HepG2 (cell line): ENCODE data around the gene LYPD6B.

Experiments used
- CTCF ChIP-seq: sonication (generic); formaldehyde crosslinking; IDR thresholded peaks from 2 replicates; pipeline ENCODE4 v1.5.0; 2020; ENCODE audit warnings: mild to moderate bottlenecking, missing genetic modification reagents, moderate library complexity
- ETV5 ChIP-seq: IDR thresholded peaks from 2 replicates; pipeline ENCODE4 v1.6.1; 2018; ENCODE audit warnings: missing biosample characterization, missing genetic modification reagents, inconsistent platforms, borderline replicate concordance
- JUNB ChIP-seq: sonication (generic); formaldehyde crosslinking; IDR thresholded peaks from 2 replicates; pipeline ENCODE4 v1.8.0; 2022; ENCODE audit warnings: missing genetic modification reagents, mild to moderate bottlenecking, borderline replicate concordance
- MYC ChIP-seq: sonication (generic); formaldehyde crosslinking; IDR thresholded peaks from 2 replicates; pipeline ENCODE4 v1.9.0; 2021; ENCODE audit warnings: missing genetic modification reagents, borderline replicate concordance
- SKIL ChIP-seq: sonication (generic); formaldehyde crosslinking; IDR thresholded peaks from 2 replicates; pipeline ENCODE4 v1.8.0; 2022; ENCODE audit warnings: missing genetic modification reagents, mild to moderate bottlenecking, moderate library complexity, borderline replicate concordance
- YY1 ChIP-seq: IDR thresholded peaks from 2 replicates; pipeline ENCODE4 v1.6.1; 2011; ENCODE audit warnings: low read length, low read depth, moderate library complexity, mild to moderate bottlenecking; ENCODE audit not compliant: insufficient read depth, insufficient replicate concordance
- ZBTB1 ChIP-seq: sonication (generic); formaldehyde crosslinking; IDR thresholded peaks from 2 replicates; pipeline ENCODE4 v1.4.0; 2020; ENCODE audit warnings: missing genetic modification reagents, borderline replicate concordance
- ZNF367 ChIP-seq: sonication (generic); formaldehyde crosslinking; IDR thresholded peaks from 2 replicates; pipeline ENCODE4 v1.4.0; 2020; ENCODE audit warnings: missing genetic modification reagents, borderline replicate concordance
- TF ChIP-seq, protein P1 (sequence below): IDR thresholded peaks from 2 replicates; pipeline ENCODE4 v1.6.1; 2016; ENCODE audit warnings: low read depth, borderline replicate concordance
- TF ChIP-seq, protein P2 (sequence below), 2 experiments: sonication (generic) in 1 of 2; formaldehyde crosslinking in 1 of 2; IDR thresholded peaks; 2 replicates each; pipeline versions ENCODE4 v1.4.0 to v1.6.1; 2018 to 2020; ENCODE audit warnings: missing genetic modification reagents in 2 of 2, borderline replicate concordance in 1 of 2, low read depth in 1 of 2, mild to moderate bottlenecking in 1 of 2, missing biosample characterization in 1 of 2

DNA sequence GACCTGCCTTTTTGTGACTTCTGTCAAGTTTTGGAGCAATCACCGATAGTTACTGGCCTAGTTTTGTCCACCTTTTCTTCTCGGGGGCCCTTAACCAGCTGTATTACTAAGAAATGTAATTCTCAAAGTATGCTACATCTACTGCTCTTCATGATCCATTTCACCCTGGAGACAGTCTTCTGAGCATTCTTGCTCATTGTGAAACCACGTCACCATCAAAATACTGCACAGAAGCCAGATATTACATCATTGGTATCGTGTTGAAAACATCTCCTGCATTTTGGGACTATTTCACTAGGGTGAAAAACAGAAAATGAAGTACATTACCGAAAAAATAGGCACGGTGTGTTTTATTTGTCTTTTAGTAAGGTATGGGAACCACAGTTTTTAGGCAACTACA is 11.7 kb downstream of the LYPD6B start:
- no peak for TF ChIP-seq ZBTB1
- TF ChIP-seq, protein P1, sequence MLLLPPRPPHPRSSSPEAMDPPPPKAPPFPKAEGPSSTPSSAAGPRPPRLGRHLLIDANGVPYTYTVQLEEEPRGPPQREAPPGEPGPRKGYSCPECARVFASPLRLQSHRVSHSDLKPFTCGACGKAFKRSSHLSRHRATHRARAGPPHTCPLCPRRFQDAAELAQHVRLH (CRISPR knock-in tag), result no peak
- TF ChIP-seq JUNB (CRISPR knock-in tag), result no peak
- TF ChIP-seq, protein P2, sequence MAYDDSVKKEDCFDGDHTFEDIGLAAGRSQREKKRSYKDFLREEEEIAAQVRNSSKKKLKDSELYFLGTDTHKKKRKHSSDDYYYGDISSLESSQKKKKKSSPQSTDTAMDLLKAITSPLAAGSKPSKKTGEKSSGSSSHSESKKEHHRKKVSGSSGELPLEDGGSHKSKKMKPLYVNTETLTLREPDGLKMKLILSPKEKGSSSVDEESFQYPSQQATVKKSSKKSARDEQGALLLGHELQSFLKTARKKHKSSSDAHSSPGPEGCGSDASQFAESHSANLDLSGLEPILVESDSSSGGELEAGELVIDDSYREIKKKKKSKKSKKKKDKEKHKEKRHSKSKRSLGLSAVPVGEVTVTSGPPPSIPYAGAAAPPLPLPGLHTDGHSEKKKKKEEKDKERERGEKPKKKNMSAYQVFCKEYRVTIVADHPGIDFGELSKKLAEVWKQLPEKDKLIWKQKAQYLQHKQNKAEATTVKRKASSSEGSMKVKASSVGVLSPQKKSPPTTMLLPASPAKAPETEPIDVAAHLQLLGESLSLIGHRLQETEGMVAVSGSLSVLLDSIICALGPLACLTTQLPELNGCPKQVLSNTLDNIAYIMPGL (CRISPR knock-in tag; IDR thresholded peaks at IDR 0.05; ENCODE audit: borderline replicate concordance in 1 of 2, low read depth in 1 of 2), result no peak
- no peak for TF ChIP-seq ZNF367 (CRISPR knock-in tag)
- TF ChIP-seq SKIL (CRISPR knock-in tag), result no peak
- TF ChIP-seq ETV5 (CRISPR knock-in tag), result no peak
- TF ChIP-seq CTCF (CRISPR knock-in tag), result no peak
- no peak for TF ChIP-seq MYC
- TF ChIP-seq YY1, result no peak
